Jurkat, Clone E6-1 (cell line): ENCODE data around the gene ITGA1.
A peak's percentile ranks its signal among the peaks of the same experiment; 100 is the strongest.
"Not testable (repeated sequence)": the region's sequence is repeated elsewhere in the genome, so short reads cannot be mapped to it uniquely, and the experiment has no call there.

ENCODE experiments used
- DNase-seq: peaks from one replicate; pipeline ENCODE4 v3.0.0-alpha.2; 2011; ENCODE audit warnings: low read depth, low spot score
- H3K4me3 ChIP-seq: 2 replicates; pipeline ENCODE4 v1.5.1; 2011; ENCODE audit warnings: mild to moderate bottlenecking, low read length, control low read depth, moderate library complexity

Gene ITGA1

DNA sequence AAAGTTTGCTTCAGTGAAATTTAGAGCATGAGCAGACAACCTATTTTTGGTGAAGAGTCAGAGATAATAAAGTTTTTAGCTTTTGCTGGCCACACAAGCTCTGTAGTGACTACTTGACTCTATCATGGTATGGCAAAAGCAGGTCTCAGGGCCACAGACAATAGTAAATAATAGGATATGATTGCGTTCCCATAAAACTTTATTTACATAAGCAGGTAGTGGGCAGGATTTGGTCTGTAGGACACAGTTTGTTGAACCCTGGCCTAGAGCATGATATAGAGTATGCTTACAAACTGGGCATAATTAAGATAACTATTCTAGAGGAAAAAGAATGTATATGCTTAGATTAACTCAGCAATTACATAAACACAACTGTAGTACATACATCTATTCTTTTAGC lies 30.1 kb downstream of the ITGA1 start:
- no peak for DNase-seq
- H3K4me3 ChIP-seq: no peak overlapping the region

- no peak for DNase-seq
- no peak overlapping the region for H3K4me3 ChIP-seq
Observed at GRCh38 chr5:52818360-52818759, 30.6 kb downstream of the ITGA1 start.

DNA sequence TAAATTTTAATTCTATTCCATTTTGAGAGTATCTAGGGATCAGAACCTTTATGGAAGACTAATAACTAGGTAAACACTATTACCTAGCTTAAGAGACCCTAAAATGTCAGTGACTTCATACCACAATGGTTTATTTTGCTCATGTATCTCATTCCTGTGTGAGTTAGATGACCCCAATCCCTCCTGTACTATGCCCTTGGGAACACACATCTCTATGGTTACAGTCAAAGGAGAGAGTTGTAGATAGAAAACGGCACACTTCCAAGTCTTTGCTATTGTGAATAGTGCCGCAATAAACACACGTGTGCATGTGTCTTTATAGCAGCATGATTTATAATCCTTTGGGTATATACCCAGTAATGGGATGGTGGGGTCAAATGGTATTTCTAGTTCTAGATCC lies 31.1 kb downstream of the ITGA1 start:
- not testable (repeated sequence) for DNase-seq, H3K4me3 ChIP-seq

DNA sequence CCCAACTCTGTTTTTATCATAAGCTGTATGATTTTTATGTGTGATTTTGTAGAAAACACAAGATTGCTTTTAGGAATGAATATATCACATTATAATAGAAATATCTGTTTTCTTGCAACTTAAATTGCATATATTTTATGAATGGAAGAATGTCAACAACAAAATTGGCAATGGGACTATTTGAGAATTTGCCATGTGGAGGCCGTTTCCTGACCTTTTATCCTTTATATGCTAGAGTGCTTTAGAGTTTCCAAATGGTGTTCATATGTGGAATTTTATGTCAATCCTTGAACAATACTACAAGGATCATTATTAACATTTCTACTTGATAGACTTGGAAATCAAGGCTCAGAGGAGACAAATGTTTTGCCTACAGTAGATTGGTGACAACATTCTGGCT lies 34.2 kb downstream of the ITGA1 start:
- no peak for DNase-seq

GRCh38 chr5:52822437-52822836 lies 34.7 kb downstream of the ITGA1 start:
- no peak for DNase-seq
- no peak overlapping the region for H3K4me3 ChIP-seq

More for the DNA sequence above, 34.2 kb downstream of the ITGA1 start:
- H3K4me3 ChIP-seq: no peak overlapping the region

DNA sequence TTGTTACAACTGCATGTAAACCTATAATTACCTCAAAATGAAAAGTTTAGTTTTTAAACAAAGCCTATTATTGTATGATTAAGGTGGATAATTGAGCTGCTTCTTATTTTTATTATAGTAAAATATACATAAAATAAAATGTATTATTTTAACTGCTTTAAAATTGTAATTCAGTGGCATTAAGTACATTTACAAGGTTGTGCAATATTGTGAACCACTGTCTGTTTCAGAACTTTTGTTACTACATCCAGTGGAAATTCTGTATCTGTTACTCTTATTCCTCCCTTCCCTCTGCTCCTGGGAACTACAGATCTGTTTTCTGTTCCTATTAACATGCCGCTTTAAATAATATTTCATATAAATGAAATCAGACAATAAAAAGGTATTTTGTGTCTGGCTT lies 37.1 kb downstream of the ITGA1 start:
- no peak for DNase-seq
- no peak overlapping the region for H3K4me3 ChIP-seq

GRCh38 chr5:52825826-52826225 lies 38.1 kb downstream of the ITGA1 start:
- no peak overlapping the region for H3K4me3 ChIP-seq
- no peak for DNase-seq

- DNase-seq: no peak
Observed at GRCh38 chr5:52827815-52828214, 40.1 kb downstream of the ITGA1 start.

DNA sequence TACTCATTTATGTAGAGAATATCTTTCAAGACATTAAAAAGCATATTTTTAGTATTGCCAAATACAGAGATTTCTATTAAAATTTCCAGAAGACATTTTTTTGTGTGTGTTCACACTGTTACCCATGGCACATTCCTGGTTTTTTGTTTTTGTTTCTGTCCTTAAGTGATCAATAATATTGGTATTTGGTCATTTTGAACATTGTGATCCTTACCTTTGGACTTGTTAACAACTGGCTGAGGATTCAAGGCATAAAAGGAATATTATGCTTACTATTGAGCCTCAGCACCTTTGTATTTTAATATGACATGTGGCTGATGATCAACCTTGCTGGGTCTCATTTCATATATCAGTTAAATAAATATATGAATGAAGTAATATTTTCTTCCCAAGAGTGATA lies 41.9 kb downstream of the ITGA1 start:
- no peak overlapping the region for H3K4me3 ChIP-seq
- no peak for DNase-seq

More at GRCh38 chr5:52827815-52828214, 40.1 kb downstream of the ITGA1 start:
- no peak overlapping the region for H3K4me3 ChIP-seq

DNA sequence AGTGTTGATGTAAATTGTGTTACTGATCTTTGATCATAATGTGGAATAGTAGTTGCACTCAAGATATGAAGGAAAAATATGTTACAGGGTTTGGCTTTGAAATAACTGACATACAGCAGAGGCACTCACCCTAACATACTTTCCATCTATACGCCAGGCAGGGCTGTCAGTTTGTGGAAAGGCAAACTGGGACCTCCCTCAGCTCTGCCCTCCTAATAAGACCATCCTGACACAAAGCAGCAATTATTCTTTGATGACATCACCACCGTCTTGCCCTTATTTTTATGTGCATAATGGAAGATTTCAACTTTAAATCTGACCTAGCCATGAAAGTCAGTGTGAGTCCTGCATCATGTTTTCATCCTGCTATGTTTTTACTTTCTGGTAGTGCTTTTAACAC lies 42.9 kb downstream of the ITGA1 start:
- DNase-seq: no peak
- H3K4me3 ChIP-seq: no peak overlapping the region

DNA sequence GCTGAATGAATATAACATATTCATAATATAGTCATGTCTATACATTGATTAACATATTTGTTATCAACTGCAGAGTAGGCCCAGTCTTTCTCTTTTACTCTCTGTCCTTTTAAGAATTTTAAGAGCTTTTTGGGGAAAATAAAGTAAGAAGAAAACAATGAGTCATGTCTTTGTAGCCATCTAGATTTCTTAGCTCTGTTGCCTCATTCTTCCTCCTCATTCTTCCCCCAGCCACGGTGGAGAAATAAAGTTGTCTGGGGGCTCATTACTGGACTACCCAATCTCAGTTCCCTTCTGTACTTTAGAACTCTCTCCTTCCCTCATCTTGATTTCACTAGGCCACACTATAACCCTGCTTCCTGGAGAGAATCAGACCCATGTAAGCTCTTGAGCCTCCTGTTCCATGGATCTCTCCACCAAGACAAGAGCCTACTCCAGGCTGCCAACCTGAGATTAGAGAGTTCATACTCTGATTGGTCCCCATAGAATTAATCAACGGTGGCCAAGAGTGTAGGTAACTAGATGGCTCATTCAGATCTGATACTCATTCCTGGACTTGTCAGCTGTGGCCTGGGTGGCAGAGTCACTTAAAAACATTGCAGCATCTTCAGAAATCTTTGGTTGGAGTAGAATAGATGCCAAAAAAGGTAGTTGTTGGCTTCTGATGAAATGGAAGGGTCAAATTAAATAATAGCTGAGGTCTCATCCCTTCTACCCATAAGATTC lies 44.2 kb downstream of the ITGA1 start:
- DNase-seq: no peak
- H3K4me3 ChIP-seq: no peak overlapping the region

GRCh38 chr5:52834320-52834719 lies 46.6 kb downstream of the ITGA1 start:
- H3K4me3 ChIP-seq: no peak overlapping the region
- no peak for DNase-seq

DNA sequence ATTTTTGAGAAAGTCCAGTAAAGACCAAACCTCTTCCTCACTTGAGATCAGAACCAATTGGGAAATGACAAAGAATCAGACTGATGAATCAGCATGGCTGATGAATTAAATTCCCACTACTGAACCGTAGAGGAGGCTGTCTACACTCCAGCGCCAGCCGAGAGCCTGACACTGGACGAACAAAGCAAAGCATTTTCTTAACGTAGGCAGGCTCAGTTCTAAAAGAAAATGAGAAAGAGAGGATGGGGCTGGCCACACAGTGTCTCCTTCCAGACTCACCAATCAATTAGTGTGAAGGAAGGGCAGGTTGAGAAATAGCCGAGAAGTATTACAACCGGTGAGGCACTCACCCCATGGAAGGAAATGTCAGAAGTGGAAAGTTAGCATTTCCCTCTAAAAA lies 49.4 kb downstream of the ITGA1 start:
- H3K4me3 ChIP-seq: no peak overlapping the region
- DNase-seq: no peak

- DNase-seq: no peak
- H3K4me3 ChIP-seq: no peak overlapping the region
Observed at GRCh38 chr5:52837591-52838001, 49.9 kb downstream of the ITGA1 start.

DNA sequence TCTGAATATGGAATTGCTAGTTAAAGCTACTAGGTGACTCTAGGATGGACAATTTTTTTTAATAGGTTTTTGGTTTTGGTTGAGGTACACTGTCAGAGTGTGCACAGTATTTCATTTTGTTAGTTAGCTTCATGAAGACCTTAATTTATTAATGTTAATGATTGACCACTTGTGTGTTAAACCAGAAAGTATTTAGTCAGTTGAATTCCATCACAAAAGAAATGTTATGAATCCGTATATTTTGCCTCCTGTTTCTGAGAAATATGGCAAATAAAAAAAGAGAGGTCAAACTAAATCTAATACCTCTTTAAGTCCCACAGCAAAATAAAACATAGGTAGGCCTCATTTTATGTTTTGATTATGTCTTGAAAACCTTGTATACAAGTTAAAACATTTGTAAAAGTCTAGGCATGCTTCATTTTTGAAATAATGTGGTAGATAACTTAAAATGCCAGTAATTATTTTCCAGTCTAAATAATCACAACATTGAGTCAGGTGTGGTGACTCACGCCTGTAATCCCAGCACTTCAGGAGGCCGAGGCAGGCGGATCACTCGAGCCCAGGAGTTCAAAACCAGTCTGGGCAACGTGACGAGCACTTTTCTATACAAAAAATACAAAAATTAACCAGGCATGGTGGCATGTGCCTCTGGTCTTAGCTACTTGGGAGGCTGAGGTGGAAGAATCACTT lies 50.8 kb downstream of the ITGA1 start:
- no peak overlapping the region for H3K4me3 ChIP-seq
- no peak for DNase-seq

- H3K4me3 ChIP-seq: no peak overlapping the region
- DNase-seq: no peak
Observed at GRCh38 chr5:52839285-52839684, 51.6 kb downstream of the ITGA1 start.

DNA sequence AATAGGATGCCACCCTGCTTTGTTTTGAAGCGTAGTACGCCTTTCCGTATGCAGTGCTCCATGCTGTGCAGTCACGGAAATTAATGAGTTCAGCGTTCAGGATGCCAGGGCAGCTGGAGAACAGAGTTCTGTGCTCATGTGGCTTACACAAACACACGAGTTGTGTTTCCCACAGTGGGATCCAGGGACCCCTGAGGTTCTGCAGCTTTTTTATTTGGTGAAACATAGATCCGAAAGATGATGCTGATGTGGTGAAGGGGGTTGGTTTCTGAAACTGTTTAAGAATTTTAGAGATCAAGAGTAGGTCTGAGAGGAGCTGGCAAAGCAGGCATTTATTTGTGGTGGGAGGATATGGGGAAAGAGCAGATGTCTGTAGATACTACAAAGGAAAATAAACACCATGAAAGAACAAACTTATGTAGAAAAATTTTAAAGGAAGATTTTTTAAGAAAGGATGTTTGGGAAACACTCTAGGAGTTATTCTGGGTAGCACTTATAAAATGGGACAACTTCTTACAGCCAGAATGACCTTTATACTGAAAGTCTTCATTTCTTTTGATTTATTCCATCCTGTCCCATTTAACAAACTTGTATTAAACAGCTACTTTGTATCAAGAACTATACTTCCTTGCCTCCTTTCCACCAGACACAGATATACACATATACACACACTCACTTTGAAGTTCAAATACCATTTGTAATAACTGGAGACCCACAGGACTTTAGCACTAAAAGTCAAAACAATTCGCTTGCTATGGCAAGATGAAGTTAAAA lies 52.7 kb downstream of the ITGA1 start:
- DNase-seq: peak; percentile 16
- no peak overlapping the region for H3K4me3 ChIP-seq

- no peak for DNase-seq
Observed at GRCh38 chr5:52841114-52841513, 53.4 kb downstream of the ITGA1 start.

GRCh38 chr5:52842111-52842510 lies 54.4 kb downstream of the ITGA1 start:
- no peak for DNase-seq

More at GRCh38 chr5:52841114-52841513, 53.4 kb downstream of the ITGA1 start:
- no peak overlapping the region for H3K4me3 ChIP-seq

DNA sequence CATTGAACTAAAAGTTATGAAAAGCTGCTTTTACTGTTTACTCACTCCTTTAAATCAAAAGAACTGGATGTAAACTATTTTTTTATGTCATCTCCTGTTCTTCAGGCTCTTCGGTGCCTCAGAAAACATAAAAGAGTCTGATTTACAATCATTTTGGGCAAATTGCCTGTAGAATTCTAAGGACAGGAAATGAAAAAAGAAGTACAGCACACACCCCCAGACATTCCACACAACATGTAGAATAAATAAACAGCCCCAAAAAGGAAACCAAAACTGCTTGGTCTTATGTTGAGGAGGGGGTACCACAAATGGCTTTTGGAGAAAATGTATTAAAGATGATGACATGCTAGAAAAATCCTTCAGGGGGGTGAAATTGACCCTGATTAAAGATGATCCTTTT lies 57.2 kb downstream of the ITGA1 start:
- DNase-seq: peak; percentile 5
- no peak overlapping the region for H3K4me3 ChIP-seq

More at GRCh38 chr5:52842111-52842510, 54.4 kb downstream of the ITGA1 start:
- no peak overlapping the region for H3K4me3 ChIP-seq
